ACC112 (cell line): ENCODE measurements around the gene ZNF837.

Source experiments
- H2AFZ ChIP-seq: fragments of 200-600 bp; sonication (generic); one replicate; pipeline ENCODE4 v1.6.0; 2017; ENCODE audit warnings: antibody characterized with exemption, low read length; ENCODE audit not compliant: unreplicated experiment
- H3K27ac ChIP-seq: fragments of 200-600 bp; sonication (generic); 2 replicates; pipeline ENCODE4 v1.5.1; 2014; ENCODE audit warnings: low read depth, mild to moderate bottlenecking, antibody characterized with exemption, low read length, moderate library complexity
- H3K27me3 ChIP-seq: fragments of 200-600 bp; sonication (generic); 2 replicates; pipeline ENCODE4 v1.6.1; 2014; ENCODE audit warnings: mild to moderate bottlenecking, antibody characterized with exemption, low read length, moderate library complexity, mixed read lengths; ENCODE audit not compliant: insufficient read depth
- H3K36me3 ChIP-seq: fragments of 200-600 bp; sonication (generic); 2 replicates; pipeline ENCODE4 v1.6.1; 2016; ENCODE audit warnings: mild to moderate bottlenecking, antibody characterized with exemption, low read length, moderate library complexity, mixed read lengths; ENCODE audit not compliant: insufficient read depth
- H3K4me1 ChIP-seq: fragments of 200-600 bp; sonication (generic); one replicate; pipeline ENCODE4 v1.6.1; 2016; ENCODE audit warnings: low read length, mixed read lengths; ENCODE audit not compliant: insufficient read depth, unreplicated experiment, control insufficient read depth
- H3K4me3 ChIP-seq: fragments of 200-600 bp; sonication (generic); 2 replicates; pipeline ENCODE4 v1.5.1; 2014; ENCODE audit warnings: mild to moderate bottlenecking, low read depth, low read length
- H3K79me2 ChIP-seq: fragments of 200-600 bp; sonication (generic); one replicate; pipeline ENCODE4 v1.6.0; 2016; ENCODE audit warnings: low read length; ENCODE audit not compliant: control insufficient read depth, unreplicated experiment, insufficient read depth

Gene ZNF837

GRCh38 chr19:58380662-58381459 is at the start of gene ZNF837:
Gene ZNF837, minus strand, starts transcription at chr19:58381030. Its CDS starts 11,698 bp downstream, at chr19:58369332.
- Histone ChIP-seq H2AFZ (peak within 1 kb of the TSS; percentile 55), H3K36me3 (no peaks in the 10 kb centered on the region), H3K4me1 (peaks cover 18% of the 10 kb centered on the region), H3K27ac (peak within 1 kb of the TSS; percentile 77), H3K4me3 (peak within 1 kb of the TSS; percentile 97), H3K79me2 (peaks cover 3% of the 10 kb centered on the region), H3K27me3 (no peaks in the 10 kb centered on the region)

GRCh38 chr19:58429745-58430144 is 48.9 kb upstream of the ZNF837 start:
- H3K27me3 ChIP-seq: no peaks in the 10 kb centered on the region
- H2AFZ ChIP-seq: no peak overlapping the region
- no peak overlapping the region for H3K4me3 ChIP-seq
- H3K4me1 ChIP-seq: no peaks in the 10 kb centered on the region
- no peaks in the 10 kb centered on the region for H3K79me2 ChIP-seq
- no peak overlapping the region for H3K27ac ChIP-seq
- H3K36me3 ChIP-seq: peaks cover 35% of the 10 kb centered on the region

- no peak overlapping the region for H3K4me3 ChIP-seq
- no peaks in the 10 kb centered on the region for H3K79me2 ChIP-seq
- H3K27me3 ChIP-seq: no peaks in the 10 kb centered on the region
- H2AFZ ChIP-seq: no peak overlapping the region
- peaks cover 24% of the 10 kb centered on the region for H3K36me3 ChIP-seq
- H3K4me1 ChIP-seq: no peaks in the 10 kb centered on the region
- no peak overlapping the region for H3K27ac ChIP-seq
Measured at GRCh38 chr19:58428617-58429016, 47.8 kb upstream of the ZNF837 start.

- Histone ChIP-seq H3K79me2 (no peaks in the 10 kb centered on the region), H3K27ac (no peak overlapping the region), H2AFZ (no peak overlapping the region), H3K27me3 (no peaks in the 10 kb centered on the region), H3K4me3 (no peak overlapping the region), H3K4me1 (no peaks in the 10 kb centered on the region), H3K36me3 (peaks cover 42% of the 10 kb centered on the region)
Measured at GRCh38 chr19:58417071-58417470, 36.2 kb upstream of the ZNF837 start.

GRCh38 chr19:58416604-58417003 is 35.8 kb upstream of the ZNF837 start:
- H3K27ac ChIP-seq: no peak overlapping the region
- no peaks in the 10 kb centered on the region for H3K27me3 ChIP-seq
- H3K36me3 ChIP-seq: peaks cover 42% of the 10 kb centered on the region
- no peak overlapping the region for H2AFZ ChIP-seq
- H3K4me1 ChIP-seq: no peaks in the 10 kb centered on the region
- no peaks in the 10 kb centered on the region for H3K79me2 ChIP-seq
- no peak overlapping the region for H3K4me3 ChIP-seq

- Histone ChIP-seq H2AFZ (no peak overlapping the region), H3K79me2 (peaks cover 25% of the 10 kb centered on the region), H3K4me1 (peaks cover 15% of the 10 kb centered on the region), H3K27ac (peak overlapping the region; percentile 55; the same call in 1 of the 2 replicates), H3K36me3 (no peaks in the 10 kb centered on the region), H3K27me3 (no peaks in the 10 kb centered on the region), H3K4me3 (peak overlapping the region; percentile 99)
Measured at GRCh38 chr19:58409010-58409790, 28.4 kb upstream of the ZNF837 start.

GRCh38 chr19:58408152-58409009 is 27.6 kb upstream of the ZNF837 start, which contains the start of gene ZNF584:
Gene ZNF584, plus strand, starts transcription at chr19:58408649. Its CDS starts 499 bp downstream, at chr19:58409148.
- Histone ChIP-seq H3K27me3 (no peaks in the 10 kb centered on the region), H3K79me2 (peaks cover 25% of the 10 kb centered on the region), H3K4me1 (peaks cover 15% of the 10 kb centered on the region), H2AFZ (no peak within 1 kb of the TSS), H3K27ac (peak within 1 kb of the TSS; percentile 55), H3K36me3 (no peaks in the 10 kb centered on the region), H3K4me3 (peak within 1 kb of the TSS; percentile 99)

GRCh38 chr19:58407658-58408151 is 26.9 kb upstream of the ZNF837 start:
- Histone ChIP-seq H3K27me3 (no peaks in the 10 kb centered on the region), H3K27ac (peak overlapping the region; percentile 55), H2AFZ (no peak overlapping the region), H3K4me1 (peaks cover 15% of the 10 kb centered on the region), H3K4me3 (peak overlapping the region; percentile 99), H3K79me2 (peaks cover 25% of the 10 kb centered on the region), H3K36me3 (no peaks in the 10 kb centered on the region)

- Histone ChIP-seq H3K79me2 (peaks cover 25% of the 10 kb centered on the region), H2AFZ (no peak overlapping the region), H3K27ac (peak overlapping the region; percentile 16; the same call in 1 of the 2 replicates), H3K4me3 (peak overlapping the region; percentile 99), H3K27me3 (no peaks in the 10 kb centered on the region), H3K4me1 (peaks cover 17% of the 10 kb centered on the region), H3K36me3 (no peaks in the 10 kb centered on the region)
Measured at GRCh38 chr19:58406818-58407657, 26.2 kb upstream of the ZNF837 start.
